ENCODE results near the gene CDK6. TPM values are rescaled to one million over a fixed set of nuclear protein-coding genes. Genes with fewer than 3 reads are reported as not detected.

Gene CDK6
- polyA plus RNA-seq, 3 donors = 2.6 to 4.7 (median 2.6) TPM

- no peak overlapping the region for H3K27ac ChIP-seq (ENCODE audit: low read depth, low read length)
Measured at GRCh38 chr7:92560602-92561001, 275.8 kb downstream of the CDK6 start.

GRCh38 chr7:92557808-92558362 is 278.5 kb downstream of the CDK6 start:
- WGBS, 3 donors = 90% methylated on average over 7 of the region's 7 CpGs

GRCh38 chr7:92557249-92557648 is 279.1 kb downstream of the CDK6 start:
- H3K27ac ChIP-seq (ENCODE audit: low read depth, low read length) = no peak overlapping the region
- WGBS, 3 donors = 89 to 98% (median 96%) methylated on average over 2 of the region's 2 CpGs

More at GRCh38 chr7:92557808-92558362, 278.5 kb downstream of the CDK6 start:
- no peak overlapping the region for H3K27ac ChIP-seq (ENCODE audit: low read depth, low read length)

Other genes with a start within 250 kb of the CDK6 start
- 10 to 100 TPM in 2 of 3 donors, 1 to 10 TPM in 1; 7.5 to 13.9 (median 13.3) TPM for gene FAM133B, start 246.2 kb downstream of the CDK6 start, polyA plus RNA-seq